HEK293 (cell line): ENCODE data around the gene NUDT22.

Experiments
- BCL6B ChIP-seq: fragments of 450-650 bp; formaldehyde crosslinking; IDR thresholded peaks from 2 replicates; pipeline ENCODE4 v1.5.1; 2017; ENCODE audit warnings: missing biosample characterization, missing genetic modification characterization
- GLI2 ChIP-seq: fragments of 450-650 bp; formaldehyde crosslinking; IDR thresholded peaks from 2 replicates; pipeline ENCODE4; 2017; ENCODE audit warnings: missing biosample characterization, missing genetic modification characterization, low read depth, borderline replicate concordance
- HOXA7 ChIP-seq: sonication (generic); formaldehyde crosslinking; IDR thresholded peaks from 2 replicates; pipeline ENCODE4 v1.8.1; 2022; ENCODE audit warnings: missing genetic modification reagents, borderline replicate concordance
- KLF17 ChIP-seq: fragments of 450-650 bp; formaldehyde crosslinking; IDR thresholded peaks from 2 replicates; pipeline ENCODE4 v1.5.1; 2016; ENCODE audit warnings: missing biosample characterization, missing genetic modification characterization
- KLF8 ChIP-seq: fragments of 450-650 bp; formaldehyde crosslinking; IDR thresholded peaks from 2 replicates; pipeline ENCODE4 v1.5.1; 2016; ENCODE audit warnings: missing biosample characterization, missing genetic modification characterization
- SP7 ChIP-seq: fragments of 450-650 bp; formaldehyde crosslinking; IDR thresholded peaks from 2 replicates; pipeline ENCODE4 v1.5.1; 2016; ENCODE audit warnings: missing biosample characterization, missing genetic modification characterization
- YY2 ChIP-seq: fragments of 450-650 bp; formaldehyde crosslinking; IDR thresholded peaks from 2 replicates; pipeline ENCODE4 v1.5.1; 2016; ENCODE audit warnings: missing biosample characterization, missing genetic modification characterization
- ZBTB20 ChIP-seq: fragments of 450-650 bp; formaldehyde crosslinking; IDR thresholded peaks from 2 replicates; pipeline ENCODE4 v1.5.1; 2016; ENCODE audit warnings: missing biosample characterization, missing genetic modification characterization
- ZBTB8A ChIP-seq: fragments of 450-650 bp; formaldehyde crosslinking; IDR thresholded peaks from 2 replicates; pipeline ENCODE4 v1.5.1; 2016; ENCODE audit warnings: missing biosample characterization, missing genetic modification characterization
- ZNF10 ChIP-seq: fragments of 450-650 bp; formaldehyde crosslinking; IDR thresholded peaks from 2 replicates; pipeline ENCODE4 v1.5.1; 2017; ENCODE audit warnings: missing biosample characterization, missing genetic modification characterization
- ZNF140 ChIP-seq: fragments of 450-650 bp; formaldehyde crosslinking; IDR thresholded peaks from 2 replicates; pipeline ENCODE4 v1.5.1; 2016; ENCODE audit warnings: missing biosample characterization, missing genetic modification characterization
- ZNF2 ChIP-seq: fragments of 450-650 bp; formaldehyde crosslinking; IDR thresholded peaks from 2 replicates; pipeline ENCODE4 v1.5.1; 2016; ENCODE audit warnings: missing biosample characterization, missing genetic modification characterization
- ZNF223 ChIP-seq: fragments of 450-650 bp; formaldehyde crosslinking; IDR thresholded peaks from 2 replicates; pipeline ENCODE4 v1.5.1; 2016; ENCODE audit warnings: missing biosample characterization, missing genetic modification characterization
- ZNF23 ChIP-seq: fragments of 450-650 bp; formaldehyde crosslinking; IDR thresholded peaks from 2 replicates; pipeline ENCODE4 v1.5.1; 2016; ENCODE audit warnings: missing biosample characterization, missing genetic modification characterization, borderline replicate concordance
- ZNF239 ChIP-seq: fragments of 450-650 bp; formaldehyde crosslinking; IDR thresholded peaks from 2 replicates; pipeline ENCODE4 v1.5.1; 2016; ENCODE audit warnings: missing biosample characterization, missing genetic modification characterization
- ZNF248 ChIP-seq: fragments of 450-650 bp; formaldehyde crosslinking; IDR thresholded peaks from 2 replicates; pipeline ENCODE4 v1.5.1; 2017; ENCODE audit warnings: missing biosample characterization, missing genetic modification characterization
- ZNF398 ChIP-seq: fragments of 450-650 bp; formaldehyde crosslinking; IDR thresholded peaks from 2 replicates; pipeline ENCODE4 v1.5.1; 2017; ENCODE audit warnings: missing biosample characterization, missing genetic modification characterization
- ZNF416 ChIP-seq: fragments of 450-650 bp; formaldehyde crosslinking; IDR thresholded peaks from 2 replicates; pipeline ENCODE4 v1.5.1; 2016; ENCODE audit warnings: missing biosample characterization, missing genetic modification characterization
- ZNF518A ChIP-seq: fragments of 450-650 bp; formaldehyde crosslinking; conservative IDR thresholded peaks from 2 replicates; pipeline ENCODE4 v1.5.1; 2016; ENCODE audit warnings: low read depth, missing biosample characterization, missing genetic modification characterization
- ZNF555 ChIP-seq: fragments of 450-650 bp; formaldehyde crosslinking; conservative IDR thresholded peaks from 2 replicates; pipeline ENCODE4 v1.5.1; 2017; ENCODE audit warnings: missing biosample characterization, mild to moderate bottlenecking, missing genetic modification characterization, inconsistent platforms
- ZNF585B ChIP-seq: fragments of 450-650 bp; formaldehyde crosslinking; IDR thresholded peaks from 2 replicates; pipeline ENCODE4 v1.5.1; 2016; ENCODE audit warnings: missing biosample characterization, missing genetic modification characterization
- ZNF626 ChIP-seq: fragments of 450-650 bp; sonication (Bioruptor Pico); formaldehyde crosslinking; IDR thresholded peaks from 2 replicates; pipeline ENCODE4 v1.5.1; 2018; ENCODE audit warnings: missing biosample characterization, missing genetic modification characterization, inconsistent platforms
- ZNF664 ChIP-seq: fragments of 450-650 bp; formaldehyde crosslinking; IDR thresholded peaks from 2 replicates; pipeline ENCODE4 v1.5.1; 2016; ENCODE audit warnings: missing biosample characterization, missing genetic modification characterization
- ZNF791 ChIP-seq: fragments of 450-650 bp; formaldehyde crosslinking; IDR thresholded peaks from 2 replicates; pipeline ENCODE4 v1.5.1; 2016; ENCODE audit warnings: missing biosample characterization, missing genetic modification characterization
- ZSCAN30 ChIP-seq: fragments of 450-650 bp; IDR thresholded peaks from 2 replicates; pipeline ENCODE4 v1.5.1; 2018; ENCODE audit warnings: missing biosample characterization, mild to moderate bottlenecking, missing genetic modification characterization, moderate library complexity
- TF ChIP-seq, protein P1 (sequence below): fragments of 450-650 bp; formaldehyde crosslinking; IDR thresholded peaks from 2 replicates; pipeline ENCODE4 v1.5.1; 2016; ENCODE audit warnings: missing biosample characterization, missing genetic modification characterization
- TF ChIP-seq, protein P2 (sequence below): fragments of 450-650 bp; formaldehyde crosslinking; IDR thresholded peaks from 2 replicates; pipeline ENCODE4 v1.5.1; 2016; ENCODE audit warnings: missing biosample characterization, missing genetic modification characterization

The NUDT22 gene

GRCh38 chr11:64251016-64251752, 25.1 kb downstream of the NUDT22 start, which contains the start of gene PLCB3 (continued):
- TF ChIP-seq, protein P1, sequence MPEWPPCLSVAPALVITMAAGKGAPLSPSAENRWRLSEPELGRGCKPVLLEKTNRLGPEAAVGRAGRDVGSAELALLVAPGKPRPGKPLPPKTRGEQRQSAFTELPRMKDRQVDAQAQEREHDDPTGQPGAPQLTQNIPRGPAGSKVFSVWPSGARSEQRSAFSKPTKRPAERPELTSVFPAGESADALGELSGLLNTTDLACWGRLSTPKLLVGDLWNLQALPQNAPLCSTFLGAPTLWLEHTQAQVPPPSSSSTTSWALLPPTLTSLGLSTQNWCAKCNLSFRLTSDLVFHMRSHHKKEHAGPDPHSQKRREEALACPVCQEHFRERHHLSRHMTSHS (tag by site-specific recombination): no peak
- TF ChIP-seq ZBTB20 (tag by site-specific recombination) (no peak), ZNF585B (tag by site-specific recombination) (no peak), ZNF416 (tag by site-specific recombination) (no peak), YY2 (no peak), BCL6B (tag by site-specific recombination) (no peak), KLF8 (peak; percentile 68), ZNF248 (tag by site-specific recombination) (no peak), ZNF555 (tag by site-specific recombination) (no peak), ZNF223 (tag by site-specific recombination) (no peak), ZNF626 (no peak), ZNF398 (tag by site-specific recombination) (peak; percentile 66; the same call in 1 of the 2 replicates), ZBTB8A (tag by site-specific recombination) (peak; percentile 69), ZNF2 (tag by site-specific recombination) (no peak), ZNF10 (tag by site-specific recombination) (no peak), ZNF23 (tag by site-specific recombination) (no peak), ZNF518A (tag by site-specific recombination) (no peak), ZNF140 (tag by site-specific recombination) (no peak), SP7 (no peak), ZNF664 (tag by site-specific recombination) (no peak), GLI2 (tag by site-specific recombination) (no peak), ZNF791 (no peak), ZNF239 (tag by site-specific recombination) (no peak), HOXA7 (CRISPR knock-in tag) (no peak), ZSCAN30 (tag by site-specific recombination) (no peak), KLF17 (tag by site-specific recombination) (peak; percentile 51; the same call in 1 of the 2 replicates)
- TF ChIP-seq, protein P2, sequence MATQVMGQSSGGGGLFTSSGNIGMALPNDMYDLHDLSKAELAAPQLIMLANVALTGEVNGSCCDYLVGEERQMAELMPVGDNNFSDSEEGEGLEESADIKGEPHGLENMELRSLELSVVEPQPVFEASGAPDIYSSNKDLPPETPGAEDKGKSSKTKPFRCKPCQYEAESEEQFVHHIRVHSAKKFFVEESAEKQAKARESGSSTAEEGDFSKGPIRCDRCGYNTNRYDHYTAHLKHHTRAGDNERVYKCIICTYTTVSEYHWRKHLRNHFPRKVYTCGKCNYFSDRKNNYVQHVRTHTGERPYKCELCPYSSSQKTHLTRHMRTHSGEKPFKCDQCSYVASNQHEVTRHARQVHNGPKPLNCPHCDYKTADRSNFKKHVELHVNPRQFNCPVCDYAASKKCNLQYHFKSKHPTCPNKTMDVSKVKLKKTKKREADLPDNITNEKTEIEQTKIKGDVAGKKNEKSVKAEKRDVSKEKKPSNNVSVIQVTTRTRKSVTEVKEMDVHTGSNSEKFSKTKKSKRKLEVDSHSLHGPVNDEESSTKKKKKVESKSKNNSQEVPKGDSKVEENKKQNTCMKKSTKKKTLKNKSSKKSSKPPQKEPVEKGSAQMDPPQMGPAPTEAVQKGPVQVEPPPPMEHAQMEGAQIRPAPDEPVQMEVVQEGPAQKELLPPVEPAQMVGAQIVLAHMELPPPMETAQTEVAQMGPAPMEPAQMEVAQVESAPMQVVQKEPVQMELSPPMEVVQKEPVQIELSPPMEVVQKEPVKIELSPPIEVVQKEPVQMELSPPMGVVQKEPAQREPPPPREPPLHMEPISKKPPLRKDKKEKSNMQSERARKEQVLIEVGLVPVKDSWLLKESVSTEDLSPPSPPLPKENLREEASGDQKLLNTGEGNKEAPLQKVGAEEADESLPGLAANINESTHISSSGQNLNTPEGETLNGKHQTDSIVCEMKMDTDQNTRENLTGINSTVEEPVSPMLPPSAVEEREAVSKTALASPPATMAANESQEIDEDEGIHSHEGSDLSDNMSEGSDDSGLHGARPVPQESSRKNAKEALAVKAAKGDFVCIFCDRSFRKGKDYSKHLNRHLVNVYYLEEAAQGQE: 0 out of 2 replicates have a peak, but pooled peaks have one; percentile 12
